Lower leg skin (tissue), 4 donors: ENCODE measurements around the gene SOX1. TPM values are rescaled to one million over a fixed set of nuclear protein-coding genes. Genes with fewer than 3 reads are reported as not detected.

Source experiments
- DNase-seq, 2 donors: peaks; one replicate each; pipeline ENCODE4 v3.0.0-alpha.2; 2019; ENCODE audit warnings: low spot score in 2 of 2
- H3K4me3 ChIP-seq: fragments of 200-600 bp; sonication (generic); 2 replicates; pipeline ENCODE4 v1.5.1; 2017; ENCODE audit warnings: mild to moderate bottlenecking, low read depth; ENCODE audit not compliant: poor library complexity, severe bottlenecking
- POLR2A ChIP-seq, 2 donors: fragments of 450-650 bp; IDR thresholded peaks; one replicate each; pipeline ENCODE4 v1.6.1; 2016 to 2017; ENCODE audit warnings: antibody characterized with exemption in 2 of 2, mild to moderate bottlenecking in 1 of 2, moderate library complexity in 1 of 2
- WGBS, 2 donors: methylation state at CpG; one replicate each; pipeline ENCODE4 v1.1.5; 2018; 5-methylcytosine and 5-hydroxymethylcytosine counted together
- intact Hi-C: fragments of 100-400 bp; cut with DNase I; formaldehyde crosslinking; loops from one replicate; pipeline ENCODE4 v1.15.0; 2023; ENCODE audit warnings: low total_unique reads
- total RNA-seq, 4 donors: library from RNA; depleted of rRNA; stranded (reverse); fragments of >200 nt; gene quantifications; one replicate each; pipeline ENCODE4 v1.1.0, GENCODE V29; 2016
- TF ChIP-seq, protein P1 (sequence below), 3 donors: fragments of 450-650 bp; IDR thresholded peaks; one replicate each; pipeline ENCODE4 v1.5.1; 2016; ENCODE audit warnings: antibody characterized with exemption in 3 of 3, mild to moderate bottlenecking in 3 of 3, moderate library complexity in 2 of 3

The SOX1 gene
- total RNA-seq, 4 donors from 2014 or later: 0.10 to 0.29 (median 0.13) TPM; not detected in 1

DNA sequence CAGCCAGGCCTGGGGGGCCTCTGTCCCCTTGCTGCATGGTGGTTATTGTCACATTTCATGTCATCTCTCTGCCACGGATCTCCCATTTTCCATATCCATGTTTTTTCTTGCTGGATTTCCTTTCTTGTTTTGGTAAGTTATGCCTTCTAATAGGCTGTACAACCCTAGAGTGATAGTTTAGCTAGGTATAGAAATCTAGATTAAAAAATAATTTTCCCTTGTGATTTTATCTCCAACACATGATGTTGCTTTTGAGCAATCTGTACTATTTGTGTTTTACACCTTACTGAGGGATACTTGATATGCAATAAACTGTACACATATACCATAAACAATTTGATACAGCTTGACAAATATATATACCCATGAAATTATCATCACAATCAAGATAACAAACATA lies 17.0 kb downstream of the SOX1 start:
- WGBS, 2 donors: 88 to 96% methylated on average over 1 of the region's 1 CpG
- intact Hi-C loops: no loop called here
- DNase-seq: no peak
- H3K4me3 ChIP-seq: no peak overlapping the region
- TF ChIP-seq, protein P1, sequence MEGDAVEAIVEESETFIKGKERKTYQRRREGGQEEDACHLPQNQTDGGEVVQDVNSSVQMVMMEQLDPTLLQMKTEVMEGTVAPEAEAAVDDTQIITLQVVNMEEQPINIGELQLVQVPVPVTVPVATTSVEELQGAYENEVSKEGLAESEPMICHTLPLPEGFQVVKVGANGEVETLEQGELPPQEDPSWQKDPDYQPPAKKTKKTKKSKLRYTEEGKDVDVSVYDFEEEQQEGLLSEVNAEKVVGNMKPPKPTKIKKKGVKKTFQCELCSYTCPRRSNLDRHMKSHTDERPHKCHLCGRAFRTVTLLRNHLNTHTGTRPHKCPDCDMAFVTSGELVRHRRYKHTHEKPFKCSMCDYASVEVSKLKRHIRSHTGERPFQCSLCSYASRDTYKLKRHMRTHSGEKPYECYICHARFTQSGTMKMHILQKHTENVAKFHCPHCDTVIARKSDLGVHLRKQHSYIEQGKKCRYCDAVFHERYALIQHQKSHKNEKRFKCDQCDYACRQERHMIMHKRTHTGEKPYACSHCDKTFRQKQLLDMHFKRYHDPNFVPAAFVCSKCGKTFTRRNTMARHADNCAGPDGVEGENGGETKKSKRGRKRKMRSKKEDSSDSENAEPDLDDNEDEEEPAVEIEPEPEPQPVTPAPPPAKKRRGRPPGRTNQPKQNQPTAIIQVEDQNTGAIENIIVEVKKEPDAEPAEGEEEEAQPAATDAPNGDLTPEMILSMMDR (IDR thresholded peaks at IDR 0.05): no peak
- no peak for TF ChIP-seq POLR2A (IDR thresholded peaks at IDR 0.05)

DNA sequence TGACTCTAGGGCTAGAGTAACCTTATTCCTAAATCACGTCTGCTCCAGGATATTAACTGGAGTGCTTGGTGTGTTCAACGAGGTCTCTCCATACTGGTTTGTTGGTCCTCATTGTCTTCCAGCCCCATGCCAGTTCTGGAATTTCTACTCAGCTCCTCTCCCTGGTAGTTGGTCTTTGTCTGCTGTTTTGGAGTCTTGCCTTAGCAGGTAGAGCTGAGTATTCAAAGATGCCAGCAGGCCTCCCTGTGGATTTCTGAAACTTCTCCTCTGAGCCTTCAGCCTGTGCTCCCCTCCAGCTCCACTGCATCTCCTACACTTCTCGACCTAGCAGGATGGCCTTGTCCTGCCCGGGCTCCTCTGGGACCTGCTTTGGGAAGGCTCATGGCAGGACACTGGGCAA lies 25.5 kb downstream of the SOX1 start:
- H3K4me3 ChIP-seq: no peak overlapping the region
- TF ChIP-seq POLR2A (IDR thresholded peaks at IDR 0.05): no peak
- intact Hi-C loops: no loop called here
- whole genome bisulfite sequencing, 2 donors: 69 to 70% methylated on average over 4 of the region's 4 CpGs
- DNase-seq: no peak

DNA sequence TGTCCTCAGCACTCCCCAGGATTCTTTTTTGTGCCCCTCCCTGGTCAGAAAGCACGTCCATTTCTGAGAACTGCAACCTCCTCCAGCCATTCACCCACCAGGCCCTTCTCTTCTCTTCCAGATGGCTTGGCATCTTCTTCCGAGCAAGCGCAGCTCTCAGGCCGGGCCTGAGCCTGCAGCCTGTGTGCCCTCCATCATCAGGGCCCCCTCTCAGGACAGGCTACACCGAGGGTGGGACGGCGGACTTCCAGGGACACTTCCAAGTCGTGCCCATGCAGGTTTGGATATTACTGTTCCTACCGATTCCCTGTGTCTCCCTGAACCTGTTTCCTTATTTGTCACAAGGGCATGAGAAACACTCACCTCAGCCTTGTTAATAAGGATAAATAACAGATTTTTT lies 28.4 kb downstream of the SOX1 start:
- WGBS, 2 donors: 74 to 84% methylated on average over 9 of the region's 9 CpGs
- intact Hi-C loops: no loop called here
- DNase-seq: no peak
- TF ChIP-seq, protein P1 (IDR thresholded peaks at IDR 0.05): no peak
- TF ChIP-seq POLR2A (IDR thresholded peaks at IDR 0.05): no peak
- no peak overlapping the region for H3K4me3 ChIP-seq

DNA sequence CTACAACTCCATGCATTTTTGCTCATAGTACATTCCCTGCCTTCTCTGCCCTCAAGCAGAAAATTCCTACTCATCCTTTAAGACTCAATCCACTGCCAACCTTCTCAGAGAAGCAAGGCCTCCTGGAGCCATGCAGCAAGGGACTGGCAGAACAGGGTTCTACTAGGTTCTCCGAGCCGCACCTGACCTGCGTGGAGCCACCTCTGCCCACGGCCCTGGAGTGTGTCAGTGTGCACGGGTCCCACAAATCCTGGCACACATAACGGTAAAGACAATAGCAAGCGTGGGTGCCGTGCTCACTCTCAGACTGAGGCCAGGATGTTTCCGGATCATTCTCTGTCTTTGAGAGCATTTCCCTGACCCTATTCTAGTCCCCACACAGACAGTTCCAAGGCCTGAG lies 30.0 kb downstream of the SOX1 start:
- intact Hi-C loops: no loop called here
- H3K4me3 ChIP-seq: no peak overlapping the region
- WGBS, 2 donors: 93 to 94% methylated on average over 9 of the region's 9 CpGs
- TF ChIP-seq, protein P1 (IDR thresholded peaks at IDR 0.05): no peak
- no peak for TF ChIP-seq POLR2A (IDR thresholded peaks at IDR 0.05)
- DNase-seq: no peak

DNA sequence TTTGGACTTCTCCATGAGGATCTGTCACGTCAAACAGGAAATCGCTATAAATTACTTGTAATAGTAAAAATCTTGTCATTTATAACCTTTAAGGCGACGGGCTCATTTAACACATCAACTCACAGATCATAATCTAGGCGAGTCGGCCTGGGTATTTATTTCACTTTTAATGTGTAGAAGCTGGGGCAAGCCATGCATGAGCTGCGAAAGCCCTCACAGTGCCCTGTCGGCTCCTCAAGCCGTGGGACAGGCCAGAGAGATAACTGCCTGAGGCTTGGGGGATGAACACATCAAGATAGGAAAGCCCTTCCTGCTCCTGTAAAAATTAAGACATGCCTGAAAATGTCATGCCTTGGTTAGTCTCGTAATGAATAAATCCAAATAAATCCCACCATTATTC lies 30.8 kb downstream of the SOX1 start:
- H3K4me3 ChIP-seq: no peak overlapping the region
- 45 to 54% methylated on average over 10 of the region's 10 CpGs for WGBS, 2 donors
- no peak for DNase-seq
- intact Hi-C loops: no loop called here
- no peak for TF ChIP-seq POLR2A (IDR thresholded peaks at IDR 0.05)
- TF ChIP-seq, protein P1 (IDR thresholded peaks at IDR 0.05): no peak

DNA sequence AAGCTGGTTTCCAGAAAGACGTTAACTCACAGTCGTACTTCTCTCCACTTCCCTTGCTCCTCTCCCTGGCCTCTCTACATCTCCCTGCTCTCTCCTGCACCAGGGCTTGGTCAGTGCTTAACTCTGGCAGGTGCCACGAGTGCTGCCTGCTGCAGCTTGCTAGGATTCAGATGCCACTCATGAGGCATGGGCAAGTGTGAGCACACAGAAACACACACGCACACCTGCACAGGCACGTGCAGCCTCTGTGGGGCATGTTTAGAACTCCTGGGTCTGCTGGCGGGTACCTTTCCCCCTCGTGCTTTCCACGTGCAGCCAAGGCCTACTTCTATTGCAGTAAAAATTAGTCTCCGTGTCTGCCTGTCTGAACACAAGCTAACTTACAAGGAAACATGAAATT lies 31.8 kb downstream of the SOX1 start:
- DNase-seq: no peak
- 64 to 66% methylated on average over 9 of the region's 9 CpGs for WGBS, 2 donors
- H3K4me3 ChIP-seq: no peak overlapping the region
- intact Hi-C loops: no loop called here
- TF ChIP-seq POLR2A (IDR thresholded peaks at IDR 0.05): no peak
- TF ChIP-seq, protein P1 (IDR thresholded peaks at IDR 0.05): no peak
